Measurements from ENCODE around the gene IDUA.
A peak's percentile ranks its signal among the peaks of the same experiment; 100 is the strongest.
"Not testable (repeated sequence)": the region's sequence is repeated elsewhere in the genome, so short reads cannot be mapped to it uniquely, and the experiment has no call there.

IDUA gene

GRCh38 chr4:986879-987623 lies at the start of gene IDUA:
IDUA (plus strand) TSS chr4:987044; CDS start chr4:987085, 41 bp downstream.
- peak within 1 kb of the TSS; percentile 51 for H3K4me3 ChIP-seq (ENCODE audit: low read depth, low read length)
- H3K27ac ChIP-seq: peak within 1 kb of the TSS; percentile 70
- peak; percentile 84 for TF ChIP-seq CTCF (IDR thresholded peaks at IDR 0.05; ENCODE audit: low read depth, low read length)
- H3K9me3 ChIP-seq (ENCODE audit: severe bottlenecking): no peaks in the 10 kb centered on the region
- peak; percentile 93 for DNase-seq
- no peaks in the 10 kb centered on the region for H3K27me3 ChIP-seq (ENCODE audit: insufficient read depth, low read depth, severe bottlenecking)
- H3K36me3 ChIP-seq: peaks cover 14% of the 10 kb centered on the region

DNA sequence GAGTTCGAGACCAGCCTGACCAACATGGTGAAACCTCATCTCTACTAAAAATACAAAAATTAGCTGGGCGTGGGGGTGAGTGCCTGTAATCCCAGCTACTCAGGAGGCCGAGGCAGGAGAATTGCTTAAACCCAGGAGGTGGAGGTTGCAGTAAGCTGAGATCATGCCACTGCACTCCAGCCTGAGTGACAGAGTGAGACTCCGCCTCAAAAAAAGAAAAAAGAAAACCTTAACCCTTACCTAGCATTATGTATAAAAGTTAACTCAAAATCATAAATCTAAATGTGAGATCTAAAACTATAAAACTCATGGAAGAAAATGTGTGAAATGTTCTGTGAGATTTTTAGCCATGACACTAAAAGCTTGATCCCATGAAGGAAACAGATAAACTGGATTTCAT lies 47.3 kb upstream of the IDUA start:
- DNase-seq; H3K27me3 ChIP-seq (ENCODE audit: insufficient read depth, low read depth, severe bottlenecking); H3K36me3 ChIP-seq; H3K9me3 ChIP-seq (ENCODE audit: severe bottlenecking); H3K27ac ChIP-seq; H3K4me3 ChIP-seq (ENCODE audit: low read depth, low read length): not testable (repeated sequence)

- no peaks in the 10 kb centered on the region for H3K27me3 ChIP-seq (ENCODE audit: insufficient read depth, low read depth, severe bottlenecking)
- no peak for TF ChIP-seq CTCF (IDR thresholded peaks at IDR 0.05; ENCODE audit: low read depth, low read length)
- H3K9me3 ChIP-seq (ENCODE audit: severe bottlenecking): no peaks in the 10 kb centered on the region
- no peak overlapping the region for H3K4me3 ChIP-seq (ENCODE audit: low read depth, low read length)
- H3K36me3 ChIP-seq: no peaks in the 10 kb centered on the region
- no peak overlapping the region for H3K27ac ChIP-seq
- no peak for DNase-seq
These were observed 41.4 kb upstream of the IDUA start for GRCh38 chr4:945274-946102.

DNA sequence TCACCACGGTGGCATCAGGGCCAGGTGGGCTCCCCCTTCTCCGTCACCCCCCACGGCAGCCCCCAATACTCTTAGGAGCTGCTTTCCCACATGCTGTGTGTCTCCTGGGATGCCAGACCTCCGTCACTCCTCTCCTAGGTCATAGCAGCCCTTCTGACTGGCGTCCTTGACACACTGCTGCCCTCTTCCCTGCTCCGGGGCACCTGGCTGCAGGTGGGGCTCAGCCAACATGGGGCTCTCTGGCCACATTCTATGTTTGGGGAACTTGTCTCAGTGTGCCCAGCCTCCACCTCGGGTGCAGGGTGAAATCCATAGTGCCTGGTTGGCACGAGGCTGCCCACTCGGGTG lies 40.8 kb upstream of the IDUA start:
- no peak for DNase-seq
- no peak for TF ChIP-seq CTCF (IDR thresholded peaks at IDR 0.05; ENCODE audit: low read depth, low read length)
- H3K36me3 ChIP-seq: no peaks in the 10 kb centered on the region
- H3K9me3 ChIP-seq (ENCODE audit: severe bottlenecking): no peaks in the 10 kb centered on the region
- H3K4me3 ChIP-seq (ENCODE audit: low read depth, low read length): no peak overlapping the region
- H3K27me3 ChIP-seq (ENCODE audit: insufficient read depth, low read depth, severe bottlenecking): no peaks in the 10 kb centered on the region
- no peak overlapping the region for H3K27ac ChIP-seq

- no peak for DNase-seq
- no peak for TF ChIP-seq CTCF (IDR thresholded peaks at IDR 0.05; ENCODE audit: low read depth, low read length)
- H3K27me3 ChIP-seq (ENCODE audit: insufficient read depth, low read depth, severe bottlenecking): no peaks in the 10 kb centered on the region
These were observed 40.0 kb upstream of the IDUA start for GRCh38 chr4:946517-947471.

More at GRCh38 chr4:946517-947471, 40.0 kb upstream of the IDUA start:
- H3K27ac ChIP-seq: no peak overlapping the region
- no peaks in the 10 kb centered on the region for H3K9me3 ChIP-seq (ENCODE audit: severe bottlenecking)
- H3K4me3 ChIP-seq (ENCODE audit: low read depth, low read length): no peak overlapping the region
- H3K36me3 ChIP-seq: peaks cover under 1% of the 10 kb centered on the region; the same call in 1 of the 2 replicates
